ENCODE data around the gene MYO15A.

DNA sequence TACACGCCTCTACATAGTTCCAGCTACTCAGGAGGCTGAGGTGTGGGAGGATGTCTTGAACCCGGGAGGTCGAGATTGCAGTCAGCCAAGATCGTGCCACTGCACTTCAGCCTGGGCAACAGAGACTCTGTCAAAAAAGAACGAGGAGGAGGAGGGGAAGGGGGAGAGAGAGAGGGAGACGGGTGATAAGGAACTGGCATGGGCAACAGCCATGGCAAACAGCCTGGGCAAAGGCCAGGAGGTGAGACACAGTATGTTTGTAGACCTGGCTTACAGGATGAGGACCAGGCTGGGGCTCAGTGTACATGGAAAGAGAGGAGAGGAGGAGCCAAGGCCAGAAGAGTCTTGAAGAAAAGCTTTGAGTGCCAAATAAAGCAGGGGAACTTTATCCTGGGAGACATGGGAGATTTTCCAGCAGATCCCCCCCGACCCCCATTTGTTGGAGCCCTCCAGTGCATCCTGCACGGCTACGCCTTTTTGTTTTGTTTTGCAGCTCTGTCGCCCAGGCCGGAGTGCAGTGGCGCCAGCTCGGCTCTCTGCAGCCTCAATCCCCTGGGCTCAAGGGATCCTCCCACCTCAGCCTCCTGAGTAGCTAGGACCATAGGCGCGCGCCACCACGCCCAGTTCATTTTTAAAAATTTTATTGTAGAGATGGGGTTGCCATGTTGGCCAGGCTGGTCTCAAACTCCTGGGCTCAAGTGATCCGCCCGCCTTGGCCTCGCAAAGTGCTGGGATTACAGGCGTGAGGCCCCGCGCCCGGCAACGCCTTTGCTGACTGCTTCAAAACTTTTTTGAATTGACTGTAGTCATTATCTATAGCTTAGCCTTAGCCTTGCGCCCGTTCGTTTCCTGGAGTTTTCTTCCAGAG, 73.8 kb downstream of the MYO15A start:
- TF ChIP-seq, protein P1, sequence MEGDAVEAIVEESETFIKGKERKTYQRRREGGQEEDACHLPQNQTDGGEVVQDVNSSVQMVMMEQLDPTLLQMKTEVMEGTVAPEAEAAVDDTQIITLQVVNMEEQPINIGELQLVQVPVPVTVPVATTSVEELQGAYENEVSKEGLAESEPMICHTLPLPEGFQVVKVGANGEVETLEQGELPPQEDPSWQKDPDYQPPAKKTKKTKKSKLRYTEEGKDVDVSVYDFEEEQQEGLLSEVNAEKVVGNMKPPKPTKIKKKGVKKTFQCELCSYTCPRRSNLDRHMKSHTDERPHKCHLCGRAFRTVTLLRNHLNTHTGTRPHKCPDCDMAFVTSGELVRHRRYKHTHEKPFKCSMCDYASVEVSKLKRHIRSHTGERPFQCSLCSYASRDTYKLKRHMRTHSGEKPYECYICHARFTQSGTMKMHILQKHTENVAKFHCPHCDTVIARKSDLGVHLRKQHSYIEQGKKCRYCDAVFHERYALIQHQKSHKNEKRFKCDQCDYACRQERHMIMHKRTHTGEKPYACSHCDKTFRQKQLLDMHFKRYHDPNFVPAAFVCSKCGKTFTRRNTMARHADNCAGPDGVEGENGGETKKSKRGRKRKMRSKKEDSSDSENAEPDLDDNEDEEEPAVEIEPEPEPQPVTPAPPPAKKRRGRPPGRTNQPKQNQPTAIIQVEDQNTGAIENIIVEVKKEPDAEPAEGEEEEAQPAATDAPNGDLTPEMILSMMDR (IDR thresholded peaks at IDR 0.05), result no peak
- no peak for TF ChIP-seq EZH2 (IDR thresholded peaks at IDR 0.05; ENCODE audit: borderline replicate concordance, insufficient read depth, low read depth, low read length, poor library complexity, severe bottlenecking)

Measured in B cell (primary cell).